HG02973 (cell line): Measurements from ENCODE around the gene GPR152.
A peak's percentile ranks its signal among the peaks of the same experiment; 100 is the strongest.
"Not testable (repeated sequence)": the region's sequence is repeated elsewhere in the genome, so short reads cannot be mapped to it uniquely, and the experiment has no call there.

Experiments used
- ATAC-seq: cut with Tn5 transposase; IDR thresholded peaks from one replicate; pipeline ENCODE4 v1.9.1; 2021; ENCODE audit warnings: moderate library complexity; ENCODE audit not compliant: unreplicated experiment

The GPR152 gene

GRCh38 chr11:67489203-67489884, 36.8 kb upstream of the GPR152 start:
- ATAC-seq, result no peak

- peak; percentile 18 for ATAC-seq
These were observed 34.1 kb upstream of the GPR152 start for GRCh38 chr11:67486481-67487195.

- ATAC-seq, result not testable (repeated sequence)
These were observed 33.4 kb upstream of the GPR152 start for GRCh38 chr11:67485873-67486361.

- no peak for ATAC-seq
These were observed 32.4 kb upstream of the GPR152 start for GRCh38 chr11:67484847-67485311.

- ATAC-seq, result no peak
These were observed 31.5 kb upstream of the GPR152 start for GRCh38 chr11:67483831-67484665.

GRCh38 chr11:67482827-67483798, 30.6 kb upstream of the GPR152 start, which contains the start of gene AIP:
TSS of gene AIP (plus strand) at chr11:67483026. CDS start at chr11:67483159, 133 bp downstream.
- peak; percentile 59 for ATAC-seq

- ATAC-seq, result no peak
These were observed 29.8 kb upstream of the GPR152 start for GRCh38 chr11:67482275-67482826.

- ATAC-seq, result not testable (repeated sequence)
These were observed 25.0 kb upstream of the GPR152 start for GRCh38 chr11:67477344-67478050.

- ATAC-seq, result not testable (repeated sequence)
These were observed 24.2 kb upstream of the GPR152 start for GRCh38 chr11:67476692-67477091.

GRCh38 chr11:67472882-67473281, 20.4 kb upstream of the GPR152 start:
- no peak for ATAC-seq

GRCh38 chr11:67470337-67471002, 17.9 kb upstream of the GPR152 start:
- no peak for ATAC-seq

GRCh38 chr11:67469508-67469811, 16.9 kb upstream of the GPR152 start:
- no peak for ATAC-seq

GRCh38 chr11:67468759-67469507, 16.4 kb upstream of the GPR152 start, which contains the start of gene TMEM134:
TSS of gene TMEM134 (minus strand) at chr11:67469251. CDS start at chr11:67469192, 59 bp downstream.
- ATAC-seq, result peak; percentile 60

- peak; percentile 2 for ATAC-seq
These were observed 15.9 kb upstream of the GPR152 start for GRCh38 chr11:67468456-67468758.

GRCh38 chr11:67468056-67468455, 15.5 kb upstream of the GPR152 start:
- no peak for ATAC-seq

GRCh38 chr11:67466962-67467771, 14.6 kb upstream of the GPR152 start:
- no peak for ATAC-seq

GRCh38 chr11:67466367-67466766, 13.8 kb upstream of the GPR152 start:
- no peak for ATAC-seq
